Activated effector memory CD4-positive, alpha-beta T cell treated with Interleukin-2 at 50 U/mL for 16 hours (primary cell): ENCODE results near the gene CPLX3.

Experiments
- DNase-seq: peaks from one replicate; pipeline ENCODE4 v3.0.0-alpha.2; 2020

The CPLX3 gene

GRCh38 chr15:74831813-74832495 is 5.5 kb downstream of the CPLX3 start:
- no peak for DNase-seq

GRCh38 chr15:74832826-74833225 is 6.4 kb downstream of the CPLX3 start:
- no peak for DNase-seq

GRCh38 chr15:74833376-74834107 is 7.1 kb downstream of the CPLX3 start:
- no peak for DNase-seq

GRCh38 chr15:74835312-74835823 is 8.9 kb downstream of the CPLX3 start:
- DNase-seq, result peak; percentile 22

GRCh38 chr15:74836846-74837245 is 10.4 kb downstream of the CPLX3 start:
- no peak for DNase-seq

- DNase-seq, result no peak
Measured at GRCh38 chr15:74837482-74838136, 11.2 kb downstream of the CPLX3 start.

GRCh38 chr15:74838137-74838516 is 11.7 kb downstream of the CPLX3 start:
- DNase-seq, result no peak

GRCh38 chr15:74838746-74839525 is 12.5 kb downstream of the CPLX3 start:
- DNase-seq, result no peak

- no peak for DNase-seq
Measured at GRCh38 chr15:74839526-74840395, 13.3 kb downstream of the CPLX3 start.

- no peak for DNase-seq
Measured at GRCh38 chr15:74840851-74841775, 14.7 kb downstream of the CPLX3 start.

GRCh38 chr15:74841891-74842373 is 15.5 kb downstream of the CPLX3 start:
- DNase-seq, result no peak

- DNase-seq, result peak; percentile 90
Measured at GRCh38 chr15:74842581-74843444, 16.4 kb downstream of the CPLX3 start, which contains the start of gene ULK3. Gene ULK3 (minus strand): TSS chr15:74843156. CDS start chr15:74843105, 51 bp downstream.

GRCh38 chr15:74843445-74843828 is 17.0 kb downstream of the CPLX3 start:
- DNase-seq, result no peak

GRCh38 chr15:74843891-74844299 is 17.5 kb downstream of the CPLX3 start:
- DNase-seq, result no peak

- no peak for DNase-seq
Measured at GRCh38 chr15:74844319-74845207, 18.1 kb downstream of the CPLX3 start.

- peak; percentile 65 for DNase-seq
Measured at GRCh38 chr15:74845208-74845568, 18.8 kb downstream of the CPLX3 start.

- no peak for DNase-seq
Measured at GRCh38 chr15:74845581-74845980, 19.2 kb downstream of the CPLX3 start.

GRCh38 chr15:74847432-74847831 is 21.0 kb downstream of the CPLX3 start:
- DNase-seq, result no peak

GRCh38 chr15:74850393-74850792 is 24.0 kb downstream of the CPLX3 start:
- DNase-seq, result no peak
